ENCODE data around the gene PILRB.
A peak's percentile ranks its signal among the peaks of the same experiment; 100 is the strongest.

PILRB gene

DNA sequence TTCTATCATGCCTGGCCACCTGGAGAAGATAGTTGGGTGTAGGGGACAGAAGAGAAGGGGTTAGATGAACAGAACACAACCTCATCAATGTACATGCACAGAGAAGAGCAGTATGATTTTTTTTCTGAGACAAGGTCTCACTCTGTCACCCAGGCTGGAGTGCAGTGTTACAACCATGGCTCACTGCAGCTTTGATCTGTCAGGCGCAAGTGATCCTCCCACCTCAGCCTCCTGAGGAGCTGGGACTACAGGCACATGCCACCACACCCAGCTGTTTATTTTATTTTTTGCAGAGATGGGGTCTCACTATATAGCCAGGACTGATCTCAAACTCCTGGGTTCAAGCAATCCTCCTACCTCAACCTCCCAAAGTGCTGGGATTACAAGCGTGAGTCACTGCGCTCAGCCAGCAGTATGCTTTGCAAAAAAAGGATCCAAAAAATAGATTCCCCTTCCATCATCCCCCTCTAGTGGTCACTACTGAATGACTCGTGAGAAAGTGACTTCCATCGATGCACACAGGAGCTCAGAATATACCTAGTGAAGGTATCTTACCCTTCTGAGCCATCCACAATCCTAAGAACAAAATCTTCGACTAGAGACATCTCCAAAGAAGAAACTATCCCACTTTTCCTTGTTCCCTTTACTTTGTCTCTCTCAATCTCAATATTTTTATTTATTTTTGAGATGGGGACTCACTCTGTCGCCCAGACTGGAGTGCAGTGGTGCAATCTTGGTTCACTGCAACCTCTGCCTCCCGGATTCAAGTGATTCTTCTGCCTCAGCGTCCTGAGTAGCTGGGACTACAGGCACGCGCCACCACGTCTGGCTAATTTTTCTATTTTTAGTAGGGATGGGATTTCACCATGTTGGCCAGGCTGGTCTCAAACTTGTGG is 49.6 kb downstream of the PILRB start:
- peak in 1 of 2 donors; percentile 13 for DNase-seq (ENCODE audit: low read depth in 2 of 2)

GRCh38 chr7:100411101-100411500 is 53.2 kb downstream of the PILRB start:
- no peak for DNase-seq (ENCODE audit: low read depth in 2 of 2)

GRCh38 chr7:100413346-100413745 is 55.4 kb downstream of the PILRB start:
- no peak for DNase-seq (ENCODE audit: low read depth in 2 of 2)

GRCh38 chr7:100413889-100414288 is 56.0 kb downstream of the PILRB start:
- no peak for DNase-seq (ENCODE audit: low read depth in 2 of 2)

- no peak for DNase-seq (ENCODE audit: low read depth in 2 of 2)
These were observed 57.5 kb downstream of the PILRB start for GRCh38 chr7:100415448-100415847.
